Progenitor cell of endocrine pancreas (in vitro differentiated cells): ENCODE data around the gene STX18. TPM values are rescaled to one million over a fixed set of nuclear protein-coding genes. Genes with fewer than 3 reads are reported as not detected.
"Not testable (repeated sequence)": the region's sequence is repeated elsewhere in the genome, so short reads cannot be mapped to it uniquely, and the experiment has no call there.

Experiments
- DNase-seq: peaks from one replicate; pipeline ENCODE4 v3.0.0; 2021; ENCODE audit warnings: low spot score; ENCODE audit not compliant: unreplicated experiment
- H3K27ac Mint-ChIP-seq: 2 replicates; pipeline ENCODE4 v1.8.0; 2021; ENCODE audit warnings: mild to moderate bottlenecking, moderate library complexity, mixed read lengths
- H3K27me3 Mint-ChIP-seq: 2 replicates; pipeline ENCODE4 v1.8.0; 2021; ENCODE audit warnings: mixed read lengths
- H3K36me3 Mint-ChIP-seq: 2 replicates; pipeline ENCODE4 v1.8.0; 2022; ENCODE audit warnings: mixed read lengths; ENCODE audit not compliant: insufficient read depth
- H3K4me1 Mint-ChIP-seq: 2 replicates; pipeline ENCODE4 v1.8.0; 2021; ENCODE audit warnings: low read depth, mixed read lengths
- H3K4me3 Mint-ChIP-seq: 2 replicates; pipeline ENCODE4 v1.8.0; 2021; ENCODE audit warnings: low read depth, mild to moderate bottlenecking, moderate library complexity, mixed read lengths
- H3K9me3 Mint-ChIP-seq: 2 replicates; pipeline ENCODE4 v1.8.0; 2021; ENCODE audit warnings: low read depth, mixed read lengths
- total RNA-seq: library from RNA; stranded (reverse); gene quantifications from 2 replicates; pipeline ENCODE4 v1.2.1, GENCODE V29; 2021
- TF ChIP-seq, protein P1 (sequence below): fragments of 200-600 bp; sonication (generic); IDR thresholded peaks from one replicate; pipeline ENCODE4 v1.5.0; 2021; ENCODE audit warnings: antibody characterized with exemption, mild to moderate bottlenecking; ENCODE audit not compliant: unreplicated experiment

The STX18 gene
- total RNA-seq, 1 donor from 2014 or later, result 41.2 TPM

DNA sequence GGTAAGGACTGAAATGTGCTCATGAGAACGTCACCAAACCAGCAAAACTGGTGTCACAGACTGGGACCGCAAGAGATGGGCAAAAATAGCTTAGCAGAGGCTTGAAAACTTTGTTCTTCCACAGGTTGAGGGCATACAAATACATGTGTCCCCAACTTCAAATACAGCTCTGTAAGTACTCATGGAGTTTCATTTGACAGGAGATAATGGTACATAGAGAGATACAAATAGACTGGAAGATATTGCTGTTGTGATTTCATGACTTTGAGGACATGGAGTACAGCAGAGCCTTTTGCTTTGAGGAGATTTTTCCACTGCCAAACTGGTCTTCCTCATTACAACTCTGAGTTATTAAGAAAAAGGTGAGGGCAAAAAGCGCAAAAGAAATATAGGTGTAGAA, 70.7 kb downstream of the STX18 start:
- Mint-ChIP-seq H3K36me3 (peaks cover 24% of the 10 kb centered on the region), H3K4me3 (no peak overlapping the region), H3K4me1 (peaks cover 2% of the 10 kb centered on the region), H3K9me3 (peaks cover 4% of the 10 kb centered on the region), H3K27ac (no peak overlapping the region), H3K27me3 (no peaks in the 10 kb centered on the region)
- DNase-seq, result no peak
- TF ChIP-seq, protein P1, sequence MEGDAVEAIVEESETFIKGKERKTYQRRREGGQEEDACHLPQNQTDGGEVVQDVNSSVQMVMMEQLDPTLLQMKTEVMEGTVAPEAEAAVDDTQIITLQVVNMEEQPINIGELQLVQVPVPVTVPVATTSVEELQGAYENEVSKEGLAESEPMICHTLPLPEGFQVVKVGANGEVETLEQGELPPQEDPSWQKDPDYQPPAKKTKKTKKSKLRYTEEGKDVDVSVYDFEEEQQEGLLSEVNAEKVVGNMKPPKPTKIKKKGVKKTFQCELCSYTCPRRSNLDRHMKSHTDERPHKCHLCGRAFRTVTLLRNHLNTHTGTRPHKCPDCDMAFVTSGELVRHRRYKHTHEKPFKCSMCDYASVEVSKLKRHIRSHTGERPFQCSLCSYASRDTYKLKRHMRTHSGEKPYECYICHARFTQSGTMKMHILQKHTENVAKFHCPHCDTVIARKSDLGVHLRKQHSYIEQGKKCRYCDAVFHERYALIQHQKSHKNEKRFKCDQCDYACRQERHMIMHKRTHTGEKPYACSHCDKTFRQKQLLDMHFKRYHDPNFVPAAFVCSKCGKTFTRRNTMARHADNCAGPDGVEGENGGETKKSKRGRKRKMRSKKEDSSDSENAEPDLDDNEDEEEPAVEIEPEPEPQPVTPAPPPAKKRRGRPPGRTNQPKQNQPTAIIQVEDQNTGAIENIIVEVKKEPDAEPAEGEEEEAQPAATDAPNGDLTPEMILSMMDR, result no peak

DNA sequence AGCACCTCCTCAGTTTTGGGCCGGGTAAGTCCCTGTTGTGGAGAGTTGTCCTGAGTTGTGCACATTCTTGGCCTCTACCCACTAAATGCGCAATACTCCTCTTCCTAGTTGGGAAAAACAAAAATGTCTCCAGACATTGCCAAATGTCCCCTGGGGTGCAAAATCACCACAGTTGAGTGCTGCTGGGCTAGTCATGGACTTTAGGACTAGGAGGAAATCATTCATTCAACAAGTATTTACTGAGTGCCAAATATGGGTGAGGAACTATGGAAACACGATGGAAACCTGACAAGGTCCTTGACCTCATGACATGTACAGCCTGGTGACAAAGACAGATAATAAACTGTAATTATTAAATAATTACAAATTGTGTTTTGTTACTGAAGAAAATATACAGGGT, 71.6 kb downstream of the STX18 start:
- Mint-ChIP-seq H3K36me3 (peaks cover 33% of the 10 kb centered on the region), H3K27me3 (no peaks in the 10 kb centered on the region), H3K4me3 (no peak overlapping the region), H3K27ac (no peak overlapping the region), H3K4me1 (peaks cover 2% of the 10 kb centered on the region), H3K9me3 (peaks cover 9% of the 10 kb centered on the region)
- TF ChIP-seq, protein P1, result no peak
- DNase-seq, result no peak

DNA sequence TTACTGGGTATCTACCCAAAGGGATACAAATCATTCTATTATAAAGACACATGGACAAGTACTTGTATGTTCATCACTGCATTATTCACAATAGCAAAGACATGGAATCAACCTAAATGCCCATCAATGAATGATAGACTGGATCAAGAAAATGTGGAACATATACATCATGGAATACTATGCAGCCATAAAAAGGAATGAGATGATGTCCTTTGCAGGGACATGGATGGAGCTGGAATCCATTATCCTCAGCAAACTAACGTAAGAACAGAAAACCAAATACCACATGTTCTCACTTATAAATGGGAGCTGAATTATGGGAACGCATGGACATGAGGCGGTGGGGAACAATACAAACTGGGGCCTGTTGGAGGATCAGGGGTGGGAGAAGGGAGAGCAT, 76.6 kb downstream of the STX18 start:
- peaks cover 40% of the 10 kb centered on the region for H3K36me3 Mint-ChIP-seq
- H3K4me3 Mint-ChIP-seq, H3K27me3 Mint-ChIP-seq, DNase-seq, H3K9me3 Mint-ChIP-seq, H3K27ac Mint-ChIP-seq, H3K4me1 Mint-ChIP-seq: not testable (repeated sequence)

DNA sequence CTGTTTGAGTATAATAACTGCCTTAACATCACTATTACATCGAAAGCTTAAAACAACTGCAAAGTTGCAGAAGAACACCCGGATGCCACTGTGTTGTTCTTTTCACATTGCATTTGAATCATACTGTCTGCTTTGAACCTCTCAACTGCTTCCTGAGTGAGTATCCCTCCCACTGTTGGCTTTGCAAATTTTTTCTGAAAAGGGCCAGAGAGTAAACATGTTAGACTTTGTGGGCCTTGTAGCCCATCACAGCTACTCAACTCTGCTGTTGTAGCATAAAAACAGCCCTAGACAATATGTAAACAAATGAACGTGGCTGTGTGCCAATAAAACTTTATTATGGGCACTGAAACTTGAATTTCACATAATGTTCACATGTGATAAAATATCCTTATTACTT, 78.9 kb downstream of the STX18 start:
- H3K27ac Mint-ChIP-seq, result no peak overlapping the region
- DNase-seq, result no peak
- H3K4me1 Mint-ChIP-seq, result peaks cover 7% of the 10 kb centered on the region

DNA sequence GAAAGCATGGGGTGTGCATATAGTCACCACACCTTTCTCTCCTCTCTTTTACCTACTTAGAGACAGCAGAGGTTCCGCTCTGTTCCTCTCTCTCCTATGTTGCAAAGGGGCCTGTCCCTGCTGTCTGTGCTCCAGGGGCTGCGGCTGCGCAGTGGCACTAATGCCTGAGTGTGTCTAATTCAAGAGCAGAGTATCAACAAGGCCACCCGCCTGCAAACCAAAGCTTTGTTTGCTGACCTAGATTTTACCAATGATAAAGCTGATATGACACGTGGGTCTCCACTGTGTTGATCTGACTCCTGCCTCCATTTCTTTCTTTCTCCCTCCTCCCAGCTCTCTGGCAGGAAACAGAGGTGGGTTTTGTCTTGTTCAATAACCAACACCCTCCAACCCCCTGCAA, 80.0 kb downstream of the STX18 start:
- TF ChIP-seq, protein P1, result no peak
- H3K36me3 Mint-ChIP-seq, result peaks cover 26% of the 10 kb centered on the region
- no peak overlapping the region for H3K4me3 Mint-ChIP-seq
- peaks cover 7% of the 10 kb centered on the region for H3K4me1 Mint-ChIP-seq
- H3K27me3 Mint-ChIP-seq, result no peaks in the 10 kb centered on the region
- H3K27ac Mint-ChIP-seq, result no peak overlapping the region
- DNase-seq, result no peak
- peaks cover 9% of the 10 kb centered on the region for H3K9me3 Mint-ChIP-seq

More for the DNA sequence above, 78.9 kb downstream of the STX18 start:
- TF ChIP-seq, protein P1, result no peak
- H3K4me3 Mint-ChIP-seq, result no peak overlapping the region
- H3K36me3 Mint-ChIP-seq, result peaks cover 31% of the 10 kb centered on the region
- H3K9me3 Mint-ChIP-seq, result peaks cover 9% of the 10 kb centered on the region
- H3K27me3 Mint-ChIP-seq, result no peaks in the 10 kb centered on the region

DNA sequence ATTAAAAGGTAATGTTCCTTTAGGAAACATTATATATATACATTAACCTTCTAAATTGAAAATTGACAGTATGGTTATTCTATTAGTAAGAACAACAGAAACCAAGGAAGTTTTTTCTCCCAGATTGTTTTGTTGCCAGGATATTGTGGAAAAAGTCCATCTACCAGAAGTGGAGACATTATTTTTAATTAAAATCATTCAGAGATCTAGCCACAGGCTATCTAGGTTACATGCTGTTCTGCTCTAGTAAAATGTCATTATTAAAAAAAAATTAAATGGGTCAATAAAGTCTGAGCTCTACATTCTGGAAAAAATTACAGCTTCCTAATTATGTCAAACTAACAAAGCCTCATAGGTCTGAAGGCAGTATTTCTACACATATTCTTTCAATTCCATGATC, 80.7 kb downstream of the STX18 start:
- peaks cover 7% of the 10 kb centered on the region for H3K4me1 Mint-ChIP-seq
- H3K4me3 Mint-ChIP-seq, result no peak overlapping the region
- H3K9me3 Mint-ChIP-seq, result peaks cover 5% of the 10 kb centered on the region
- no peaks in the 10 kb centered on the region for H3K27me3 Mint-ChIP-seq
- TF ChIP-seq, protein P1, result no peak
- H3K36me3 Mint-ChIP-seq, result peaks cover 19% of the 10 kb centered on the region
- no peak overlapping the region for H3K27ac Mint-ChIP-seq
- no peak for DNase-seq
